EL (cell line): Measurements from ENCODE around the gene SLC38A4.
A peak's percentile ranks its signal among the peaks of the same experiment; 100 is the strongest.
"Not testable (repeated sequence)": the region's sequence is repeated elsewhere in the genome, so short reads cannot be mapped to it uniquely, and the experiment has no call there.

ENCODE experiments used
- DNase-seq: peaks from one replicate; pipeline ENCODE4 v3.0.0-alpha.2; 2016

Gene SLC38A4

GRCh38 chr12:46825591-46826414 lies at the start of gene SLC38A4:
Gene SLC38A4 (minus strand): TSS chr12:46825997. CDS start chr12:46793071, 32,926 bp downstream.
- DNase-seq = peak; percentile 66

GRCh38 chr12:46875095-46875494 lies 49.3 kb upstream of the SLC38A4 start:
- DNase-seq = no peak

- DNase-seq = peak; percentile 89
Measured at GRCh38 chr12:46874642-46875041, 48.8 kb upstream of the SLC38A4 start.

GRCh38 chr12:46872135-46872534 lies 46.3 kb upstream of the SLC38A4 start:
- peak; percentile 8 for DNase-seq

GRCh38 chr12:46865311-46865710 lies 39.5 kb upstream of the SLC38A4 start:
- DNase-seq = no peak

- no peak for DNase-seq
Measured at GRCh38 chr12:46858368-46858767, 32.6 kb upstream of the SLC38A4 start.

GRCh38 chr12:46857486-46857885 lies 31.7 kb upstream of the SLC38A4 start:
- DNase-seq = no peak

- no peak for DNase-seq
Measured at GRCh38 chr12:46855760-46856159, 30.0 kb upstream of the SLC38A4 start.

- DNase-seq = not testable (repeated sequence)
Measured at GRCh38 chr12:46854188-46854587, 28.4 kb upstream of the SLC38A4 start.

GRCh38 chr12:46848792-46849191 lies 23.0 kb upstream of the SLC38A4 start:
- DNase-seq = not testable (repeated sequence)

- DNase-seq = no peak
Measured at GRCh38 chr12:46847001-46847400, 21.2 kb upstream of the SLC38A4 start.

GRCh38 chr12:46843811-46844210 lies 18.0 kb upstream of the SLC38A4 start:
- DNase-seq = no peak

GRCh38 chr12:46841891-46842290 lies 16.1 kb upstream of the SLC38A4 start:
- no peak for DNase-seq

GRCh38 chr12:46839964-46840363 lies 14.2 kb upstream of the SLC38A4 start:
- DNase-seq = peak; percentile 21

- DNase-seq = no peak
Measured at GRCh38 chr12:46839232-46839631, 13.4 kb upstream of the SLC38A4 start.

GRCh38 chr12:46835785-46836184 lies 10.0 kb upstream of the SLC38A4 start:
- DNase-seq = no peak

GRCh38 chr12:46832130-46832704 lies 6.4 kb upstream of the SLC38A4 start:
- DNase-seq = no peak

GRCh38 chr12:46831335-46832129 lies 5.7 kb upstream of the SLC38A4 start:
- peak; percentile 20 for DNase-seq

GRCh38 chr12:46830731-46831334 lies 5.0 kb upstream of the SLC38A4 start:
- peak; percentile 20 for DNase-seq

- DNase-seq = no peak
Measured at GRCh38 chr12:46824709-46825108, 1.1 kb downstream of the SLC38A4 start.

- no peak for DNase-seq
Measured at GRCh38 chr12:46818642-46819041, 7.2 kb downstream of the SLC38A4 start.

GRCh38 chr12:46815809-46816208 lies 10.0 kb downstream of the SLC38A4 start:
- no peak for DNase-seq

- DNase-seq = no peak
Measured at GRCh38 chr12:46814143-46814542, 11.7 kb downstream of the SLC38A4 start.
